NCI-H748 (cell line): ENCODE measurements around the gene MAGI1.

ENCODE experiments used
- DNase-seq: peaks from one replicate; lab custom pipeline; 2025; ENCODE audit not compliant: unreplicated experiment; lab: John Stamatoyannopoulos, UW

The MAGI1 gene

GRCh38 chr3:66015841-66016240, 22.9 kb downstream of the MAGI1 start:
- no peak for DNase-seq

GRCh38 chr3:66014651-66015050, 24.1 kb downstream of the MAGI1 start:
- DNase-seq, result no peak

DNA sequence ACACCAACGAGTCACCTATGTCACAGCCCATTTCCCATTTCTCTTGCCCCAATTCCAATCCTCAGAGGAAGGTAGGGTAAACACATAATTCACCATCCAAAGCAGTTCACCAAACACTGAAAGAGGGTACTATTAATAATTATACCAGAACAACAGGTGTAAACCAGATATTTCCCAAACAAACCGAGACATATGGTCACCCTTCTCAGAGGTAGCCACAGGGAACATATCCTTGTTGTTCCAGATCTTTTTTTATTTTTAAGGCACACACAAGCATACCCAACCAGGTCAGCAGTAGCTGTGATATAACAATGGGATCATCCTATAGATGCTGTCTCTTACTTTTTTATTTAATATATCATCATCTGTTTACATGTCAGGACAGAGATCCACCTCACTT, 24.7 kb downstream of the MAGI1 start:
- no peak for DNase-seq

GRCh38 chr3:66012711-66013110, 26.0 kb downstream of the MAGI1 start:
- no peak for DNase-seq

GRCh38 chr3:66010739-66011655, 27.7 kb downstream of the MAGI1 start:
- DNase-seq, result no peak

GRCh38 chr3:66010348-66010738, 28.4 kb downstream of the MAGI1 start:
- DNase-seq, result no peak

DNA sequence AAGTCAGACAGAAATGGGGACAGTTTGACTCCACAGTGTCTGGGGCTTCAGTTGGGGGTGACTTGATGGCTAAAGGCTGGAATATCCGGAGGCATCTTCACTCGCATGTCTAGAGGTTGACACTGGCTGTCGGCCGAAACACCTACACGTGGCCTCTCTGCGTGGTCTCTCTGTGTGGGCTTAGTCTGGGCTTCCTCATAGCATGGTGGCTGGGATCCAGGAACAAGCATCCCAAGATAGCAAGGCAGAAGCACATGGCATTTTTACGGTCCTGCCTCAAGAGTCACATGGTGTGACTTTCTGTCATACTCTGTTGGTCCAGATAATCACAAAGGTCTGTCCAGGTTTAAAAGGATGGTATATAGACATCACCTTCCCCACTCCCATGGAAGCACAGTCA, 34.5 kb downstream of the MAGI1 start:
- no peak for DNase-seq

GRCh38 chr3:66001626-66002025, 37.1 kb downstream of the MAGI1 start:
- peak; percentile 20 for DNase-seq

- peak; percentile 57 for DNase-seq
These were observed 38.2 kb downstream of the MAGI1 start for GRCh38 chr3:66000506-66000905.

- no peak for DNase-seq
These were observed 39.1 kb downstream of the MAGI1 start for GRCh38 chr3:65999606-66000005.

DNA sequence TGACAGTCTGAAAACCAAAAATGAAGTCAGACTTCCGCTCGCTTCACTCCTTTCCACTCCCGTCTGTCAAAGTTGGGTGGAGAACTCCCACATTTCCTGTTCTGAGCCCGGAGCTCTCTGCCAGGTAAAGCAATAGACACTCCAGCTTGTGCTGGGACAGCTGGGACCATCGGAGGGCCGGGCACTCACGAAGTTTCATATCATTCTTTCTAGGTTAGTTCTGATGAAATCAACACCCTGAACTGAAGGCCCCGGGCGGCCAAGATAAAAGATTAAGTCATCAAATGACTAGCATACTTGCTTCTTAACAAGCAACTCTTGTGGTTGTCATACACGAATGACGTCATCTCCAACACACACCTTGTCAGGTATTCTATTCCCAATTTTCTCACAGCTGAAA, 42.1 kb downstream of the MAGI1 start:
- DNase-seq, result no peak

- no peak for DNase-seq
These were observed 43.2 kb downstream of the MAGI1 start for GRCh38 chr3:65995515-65995914.

DNA sequence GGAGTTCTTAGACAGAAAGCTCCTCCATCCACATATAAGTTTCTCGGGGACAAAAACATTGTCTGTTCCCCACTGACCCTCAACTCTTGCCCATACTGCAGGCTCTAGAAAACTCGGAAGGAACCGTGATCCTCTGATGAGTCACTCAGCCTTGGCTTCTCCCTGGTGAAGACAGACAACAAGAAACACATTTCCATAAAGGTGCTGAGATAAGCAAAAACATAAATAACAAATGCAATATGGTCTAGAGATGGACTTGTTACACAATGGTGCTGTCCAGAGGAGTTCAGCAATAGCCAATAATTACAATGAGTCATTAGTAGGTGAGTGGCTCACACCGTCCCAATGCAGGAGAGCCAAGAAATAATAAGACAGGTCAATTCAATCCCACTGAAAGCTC, 43.7 kb downstream of the MAGI1 start:
- no peak for DNase-seq

DNA sequence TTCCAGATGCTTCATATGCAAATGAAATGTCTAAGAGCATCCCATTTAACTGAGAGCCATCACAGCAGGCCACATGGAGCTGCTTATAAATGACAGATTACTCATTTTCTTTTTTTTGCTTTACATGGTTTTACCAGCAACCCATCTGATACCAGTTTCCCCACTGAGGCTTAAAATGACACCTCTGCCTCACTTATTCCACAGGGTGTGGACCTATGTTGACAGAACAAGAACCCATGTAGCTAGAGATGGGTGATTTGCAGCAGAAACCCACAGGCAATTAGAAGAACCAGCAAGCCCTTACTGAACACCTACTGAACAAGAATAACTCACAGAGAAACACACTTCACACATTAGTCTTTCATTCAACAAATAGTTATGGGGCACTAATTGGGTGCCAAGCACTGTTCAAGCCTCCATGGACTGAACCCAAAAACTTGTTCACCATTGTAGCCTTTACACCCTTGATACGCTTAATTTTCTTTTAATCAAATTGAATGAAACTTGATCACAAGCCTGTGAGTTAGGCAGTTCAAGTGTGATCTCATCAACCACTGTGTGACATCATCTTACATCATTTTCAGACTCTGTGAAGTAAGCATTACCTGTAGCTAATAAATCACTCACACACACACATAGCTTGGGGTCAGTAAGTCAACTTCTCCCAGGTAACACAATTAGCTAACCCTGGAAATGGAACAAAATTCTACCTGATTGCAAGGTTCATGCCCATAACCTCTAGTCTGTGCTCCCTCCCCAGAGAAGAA, 45.4 kb downstream of the MAGI1 start:
- no peak for DNase-seq

- DNase-seq, result no peak
These were observed 46.6 kb downstream of the MAGI1 start for GRCh38 chr3:65992106-65992505.

- no peak for DNase-seq
These were observed 50.1 kb downstream of the MAGI1 start for GRCh38 chr3:65988411-65989180.

DNA sequence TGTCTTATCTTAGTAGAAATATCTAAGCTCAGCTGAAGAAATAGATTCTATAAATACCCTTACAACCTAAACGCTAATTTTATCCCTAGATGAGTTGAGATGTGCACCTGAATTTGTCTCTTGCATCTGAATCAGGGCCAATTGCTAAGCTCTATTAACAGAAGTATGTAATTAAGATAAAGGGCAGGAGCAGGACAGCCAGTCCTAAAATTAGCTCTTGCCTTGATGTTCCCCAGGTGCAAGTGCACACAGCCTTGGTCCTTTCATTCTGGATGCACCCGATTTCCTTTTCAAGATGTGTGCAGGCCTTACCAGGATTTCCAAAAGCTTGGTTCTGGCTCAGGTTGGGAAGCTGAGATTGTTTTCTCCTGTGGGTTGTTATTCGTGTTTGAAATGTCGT, 52.4 kb downstream of the MAGI1 start:
- DNase-seq, result no peak

- DNase-seq, result no peak
These were observed 53.7 kb downstream of the MAGI1 start for GRCh38 chr3:65984975-65985374.

DNA sequence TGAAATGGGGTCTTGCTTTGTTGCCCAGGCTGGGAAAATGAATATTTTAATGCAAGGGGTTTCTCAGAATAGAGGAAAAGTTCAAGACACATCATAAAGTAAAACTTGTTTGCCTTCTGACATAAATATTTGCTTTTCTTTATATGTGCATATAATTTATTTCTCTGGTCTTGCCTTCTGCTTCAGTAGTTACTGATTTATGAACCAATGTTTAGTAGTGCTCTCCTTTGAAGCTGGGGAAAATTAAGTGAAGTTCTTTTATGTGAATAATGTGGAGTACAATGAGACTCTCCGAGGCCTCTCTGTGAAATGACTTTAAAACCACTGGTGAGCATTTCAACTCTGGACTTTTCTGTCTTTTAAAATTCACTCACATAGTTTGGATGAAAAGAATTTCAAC, 55.6 kb downstream of the MAGI1 start:
- DNase-seq, result no peak

DNA sequence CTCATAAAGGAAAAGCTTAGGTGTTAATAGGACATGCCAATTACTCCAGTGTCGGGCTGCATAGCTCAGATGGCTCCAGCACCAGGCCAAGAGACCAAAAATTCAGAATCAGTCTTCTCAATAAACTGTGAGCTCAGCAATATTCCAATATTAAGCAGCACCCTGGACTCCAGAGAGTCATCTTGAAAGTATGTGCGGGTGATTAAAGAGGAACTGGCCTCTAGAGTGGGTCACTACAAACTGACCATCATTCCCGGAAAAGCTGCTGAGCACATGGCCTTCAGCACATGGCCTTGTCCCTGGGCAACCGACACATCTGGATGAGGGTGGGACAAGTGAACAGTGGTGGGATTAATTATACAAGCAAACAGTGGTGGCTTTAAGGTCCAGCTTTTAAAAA, 59.0 kb downstream of the MAGI1 start:
- no peak for DNase-seq

- DNase-seq, result no peak
These were observed 59.6 kb downstream of the MAGI1 start for GRCh38 chr3:65979162-65979561.

- no peak for DNase-seq
These were observed 60.6 kb downstream of the MAGI1 start for GRCh38 chr3:65978116-65978515.
